GM10266 (cell line): Measurements from ENCODE around the gene ATP2B3.
A peak's percentile ranks its signal among the peaks of the same experiment; 100 is the strongest.

Source experiments
- DNase-seq: peaks from one replicate; pipeline ENCODE4 v3.0.0; 2012; ENCODE audit errors: extremely low spot score
- TF ChIP-seq, protein P1 (sequence below): IDR thresholded peaks from 2 replicates; pipeline ENCODE4 v1.5.1; 2012; ENCODE audit warnings: mild to moderate bottlenecking, low read depth; ENCODE audit not compliant: control insufficient read depth, insufficient read depth; ENCODE audit errors: missing control alignments

The ATP2B3 gene

DNA sequence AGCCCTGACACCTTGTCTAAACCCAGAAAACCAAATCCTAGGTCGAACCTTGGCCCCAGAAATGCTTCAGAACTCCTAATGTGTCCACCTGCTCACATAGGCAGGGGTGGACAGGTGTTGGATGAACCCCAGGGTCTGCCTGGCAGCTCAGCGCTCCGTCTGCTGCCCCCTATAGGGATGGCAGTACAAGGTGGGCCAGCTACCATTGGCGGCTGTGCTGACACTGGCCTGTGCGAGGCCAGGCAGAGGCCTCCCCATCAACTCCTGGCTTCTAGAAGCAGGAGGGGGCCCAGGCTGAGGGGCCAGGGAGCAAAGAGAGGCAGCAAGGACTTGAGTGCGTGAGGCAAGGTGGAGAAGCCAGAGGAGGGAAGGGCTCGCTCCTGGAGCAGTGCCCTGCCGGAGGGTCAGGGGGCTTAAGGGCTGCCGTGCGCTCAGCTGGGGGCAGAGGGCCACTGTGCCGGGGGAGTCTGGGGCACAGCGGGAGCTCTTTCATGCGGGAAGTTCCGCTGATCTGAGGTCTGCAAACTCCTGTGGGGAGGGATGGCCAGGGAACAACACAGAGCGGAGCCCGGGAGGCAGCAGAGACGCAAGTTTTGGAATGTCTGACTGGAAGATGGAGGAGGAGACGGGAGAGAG, 60.9 kb downstream of the ATP2B3 start:
- TF ChIP-seq, protein P1, sequence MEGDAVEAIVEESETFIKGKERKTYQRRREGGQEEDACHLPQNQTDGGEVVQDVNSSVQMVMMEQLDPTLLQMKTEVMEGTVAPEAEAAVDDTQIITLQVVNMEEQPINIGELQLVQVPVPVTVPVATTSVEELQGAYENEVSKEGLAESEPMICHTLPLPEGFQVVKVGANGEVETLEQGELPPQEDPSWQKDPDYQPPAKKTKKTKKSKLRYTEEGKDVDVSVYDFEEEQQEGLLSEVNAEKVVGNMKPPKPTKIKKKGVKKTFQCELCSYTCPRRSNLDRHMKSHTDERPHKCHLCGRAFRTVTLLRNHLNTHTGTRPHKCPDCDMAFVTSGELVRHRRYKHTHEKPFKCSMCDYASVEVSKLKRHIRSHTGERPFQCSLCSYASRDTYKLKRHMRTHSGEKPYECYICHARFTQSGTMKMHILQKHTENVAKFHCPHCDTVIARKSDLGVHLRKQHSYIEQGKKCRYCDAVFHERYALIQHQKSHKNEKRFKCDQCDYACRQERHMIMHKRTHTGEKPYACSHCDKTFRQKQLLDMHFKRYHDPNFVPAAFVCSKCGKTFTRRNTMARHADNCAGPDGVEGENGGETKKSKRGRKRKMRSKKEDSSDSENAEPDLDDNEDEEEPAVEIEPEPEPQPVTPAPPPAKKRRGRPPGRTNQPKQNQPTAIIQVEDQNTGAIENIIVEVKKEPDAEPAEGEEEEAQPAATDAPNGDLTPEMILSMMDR, result no peak

DNA sequence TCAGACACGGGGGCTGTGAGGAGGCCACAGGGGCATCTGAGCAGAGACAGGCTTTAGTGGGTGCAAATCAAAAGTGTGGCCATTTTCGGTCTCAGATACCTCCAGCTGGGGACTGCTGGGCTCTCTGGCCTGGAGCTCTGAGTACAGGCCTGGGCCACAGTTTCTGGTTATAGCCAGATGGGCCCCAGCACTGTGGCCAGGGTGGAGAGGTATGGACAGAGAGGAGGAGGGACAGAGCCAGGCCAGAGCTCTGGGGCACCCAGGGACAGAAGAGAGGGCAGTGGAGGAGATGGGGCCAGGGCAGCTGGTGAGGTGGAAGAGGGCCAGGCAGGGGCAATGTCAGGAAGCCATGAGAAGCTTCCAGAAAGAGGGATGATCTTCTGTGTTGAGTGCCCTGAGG, 61.4 kb downstream of the ATP2B3 start:
- TF ChIP-seq, protein P1, result no peak
- no peak for DNase-seq

More for the DNA sequence above, 60.9 kb downstream of the ATP2B3 start:
- DNase-seq, result no peak

DNA sequence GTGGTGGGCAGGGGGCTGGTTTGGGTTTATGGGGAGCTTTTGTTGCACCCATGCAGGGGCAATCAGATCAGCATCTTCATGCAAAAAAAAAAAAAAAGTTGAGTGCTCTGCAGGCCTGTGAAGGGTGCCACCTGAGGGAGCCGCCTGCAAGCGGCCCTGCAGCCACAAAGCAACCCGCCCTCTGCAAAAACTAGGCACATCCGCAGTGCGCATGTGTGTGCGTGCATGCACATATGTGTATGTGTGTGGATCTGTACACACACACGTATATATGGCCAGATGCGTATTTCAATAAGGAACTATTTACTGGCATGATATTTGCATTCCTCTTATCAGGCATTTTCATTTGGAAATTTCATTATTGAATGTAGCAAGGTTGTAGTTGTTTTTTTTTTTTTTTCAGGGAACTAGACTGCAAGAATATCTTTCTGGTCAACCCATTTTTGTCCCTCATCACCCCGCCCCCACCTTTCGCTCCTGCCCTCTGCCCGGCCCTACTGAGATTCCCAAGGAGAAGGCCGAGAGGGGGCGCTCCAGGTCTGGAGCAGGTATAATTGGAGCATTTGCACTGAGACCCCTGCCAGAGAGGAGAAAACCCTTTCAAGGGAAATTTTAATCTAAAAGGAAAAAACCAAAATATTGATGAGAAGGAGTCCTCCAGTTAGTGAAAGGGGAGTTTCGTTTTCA, 63.4 kb downstream of the ATP2B3 start:
- TF ChIP-seq, protein P1, result peak; percentile 30
- no peak for DNase-seq

DNA sequence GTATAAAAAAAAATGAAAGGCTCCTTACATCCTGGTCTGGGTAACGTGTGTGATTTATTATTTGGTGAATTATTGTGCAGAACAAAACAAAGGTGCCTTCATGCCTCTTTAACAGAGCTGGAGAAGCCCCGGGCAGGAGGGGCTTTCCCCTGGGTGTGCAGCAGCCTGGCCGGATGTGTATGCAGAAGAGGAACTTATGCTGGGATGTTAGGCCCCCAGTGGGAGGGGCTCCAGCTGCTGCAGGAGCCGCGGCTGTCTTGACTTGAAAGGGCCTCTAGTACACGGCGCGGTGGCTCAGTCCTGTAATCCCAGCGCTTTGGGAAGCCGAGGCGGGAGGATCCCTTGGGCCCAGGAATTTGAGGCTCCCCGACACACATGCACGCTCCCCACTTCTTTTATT, 65.5 kb downstream of the ATP2B3 start:
- TF ChIP-seq, protein P1, result no peak
- peak; percentile 87 for DNase-seq

DNA sequence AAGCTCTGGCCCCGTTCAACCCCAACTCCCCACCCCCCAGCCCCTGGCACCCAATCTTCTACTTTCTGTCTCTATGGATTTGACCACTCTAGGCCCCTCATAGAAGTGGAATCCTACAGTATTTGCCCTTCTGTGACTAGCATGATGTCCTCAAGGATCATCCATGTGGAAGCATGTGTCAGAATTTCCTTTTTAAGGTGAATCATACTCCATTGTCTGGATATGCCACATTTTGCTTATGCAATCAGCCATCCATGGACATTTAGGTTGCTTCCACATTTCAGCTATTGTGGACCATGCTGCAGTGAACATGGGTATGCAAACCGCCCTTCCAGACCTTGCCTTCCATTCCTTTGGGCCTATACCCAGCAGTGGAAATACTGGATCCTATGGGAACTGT, 66.0 kb downstream of the ATP2B3 start:
- TF ChIP-seq, protein P1, result no peak
- no peak for DNase-seq

DNA sequence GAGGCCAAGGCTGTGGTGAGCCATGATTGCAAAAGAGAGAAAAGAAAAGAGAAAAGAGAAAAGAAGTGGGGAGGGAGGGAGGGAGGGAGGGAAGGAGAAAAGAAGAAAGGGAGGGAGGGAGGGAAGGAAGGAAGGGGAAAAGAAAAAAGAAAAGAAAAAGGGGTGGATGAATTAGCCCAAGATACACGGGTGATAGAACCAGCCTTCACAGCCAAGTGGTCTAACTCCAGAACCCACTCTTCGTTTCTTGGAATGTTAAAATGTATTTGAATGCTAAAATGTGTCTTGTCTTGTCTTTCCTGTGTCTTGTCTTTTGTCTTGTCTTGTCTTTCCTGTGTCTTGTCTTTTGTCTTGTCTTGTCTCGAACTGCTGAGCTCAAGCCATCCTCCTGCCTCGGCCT, 68.4 kb downstream of the ATP2B3 start:
- TF ChIP-seq, protein P1, result no peak

DNA sequence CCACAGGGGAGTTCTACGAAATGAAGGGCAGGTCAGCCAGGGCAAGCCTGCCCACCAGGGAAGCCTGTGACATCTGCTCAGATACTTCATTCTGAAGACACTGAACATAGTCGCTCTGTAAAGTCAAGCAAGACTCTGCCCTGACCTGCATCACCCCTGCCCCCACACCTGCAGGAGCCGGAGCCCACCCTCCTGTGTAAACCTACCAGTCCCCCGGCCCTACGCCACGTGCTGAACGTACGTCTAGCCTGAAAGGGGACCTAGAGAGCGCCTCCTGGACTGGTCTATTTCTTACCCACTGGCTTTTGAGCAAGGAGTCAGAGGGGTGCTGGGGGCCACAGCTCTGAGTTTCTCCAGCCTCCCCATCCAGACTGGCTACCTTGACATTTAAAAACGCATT, 69.9 kb downstream of the ATP2B3 start:
- TF ChIP-seq, protein P1, result no peak
- no peak for DNase-seq

More for the DNA sequence above, 68.4 kb downstream of the ATP2B3 start:
- no peak for DNase-seq
